ENCODE data around the gene GTF2H4.

GRCh38 chr6:30914854-30915590 is 7.0 kb downstream of the GTF2H4 start:
- TF ChIP-seq CTCF (IDR thresholded peaks at IDR 0.05), result no peak
- TF ChIP-seq POLR2A (IDR thresholded peaks at IDR 0.05), result no peak

Data from uterus (tissue), 2 donors.